HG03354 (cell line): ENCODE measurements around the gene ARMC2.

ENCODE experiments used
- ATAC-seq: cut with Tn5 transposase; IDR thresholded peaks from one replicate; pipeline ENCODE4 v1.9.1; 2021; ENCODE audit warnings: mild to moderate bottlenecking; ENCODE audit not compliant: unreplicated experiment, poor library complexity, severe bottlenecking

The ARMC2 gene

GRCh38 chr6:108944707-108945680, 96.8 kb downstream of the ARMC2 start:
- no peak for ATAC-seq

DNA sequence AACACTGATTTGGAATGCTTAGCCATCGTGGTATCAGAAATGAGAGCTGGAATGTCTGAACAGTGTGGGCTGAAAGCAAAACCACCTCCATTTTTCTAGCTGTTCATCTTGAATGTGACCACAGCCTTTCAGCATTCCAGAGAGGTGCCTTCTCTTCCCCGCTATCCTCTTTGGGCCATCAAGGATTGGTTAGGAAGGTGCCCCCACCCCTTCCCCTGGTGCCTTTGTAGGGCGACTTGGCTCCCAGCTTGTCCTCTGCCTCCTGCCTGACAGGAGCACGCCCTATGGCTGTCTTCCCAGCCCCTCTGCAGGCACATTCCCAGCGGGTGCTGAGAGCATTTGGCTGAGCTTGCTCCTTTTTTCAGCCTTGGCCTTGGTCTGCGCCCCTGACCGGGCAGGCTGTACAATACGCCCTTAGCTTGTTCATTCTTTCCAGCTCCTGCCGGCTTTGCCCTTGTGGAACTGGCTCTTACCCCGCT, 97.5 kb downstream of the ARMC2 start:
- no peak for ATAC-seq

DNA sequence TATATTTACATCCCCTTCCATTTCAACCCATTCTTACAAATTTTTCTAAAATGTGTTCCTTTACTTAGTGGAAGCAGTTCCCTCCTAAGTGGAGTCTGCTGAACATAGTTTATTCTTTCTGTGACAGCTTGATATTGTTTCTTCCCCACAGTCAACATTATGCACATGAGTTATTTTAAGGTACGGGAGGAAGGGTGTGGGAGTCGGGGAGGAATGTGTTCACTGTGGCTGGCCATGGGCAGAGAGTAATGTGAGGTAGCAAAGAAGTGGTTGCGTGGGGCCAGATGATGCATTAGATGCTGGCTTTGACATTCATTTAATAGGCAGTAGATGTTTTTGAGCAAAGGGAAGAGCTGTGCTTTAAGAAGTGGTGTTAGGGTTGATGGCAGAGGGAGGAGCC, 98.5 kb downstream of the ARMC2 start:
- ATAC-seq = no peak

DNA sequence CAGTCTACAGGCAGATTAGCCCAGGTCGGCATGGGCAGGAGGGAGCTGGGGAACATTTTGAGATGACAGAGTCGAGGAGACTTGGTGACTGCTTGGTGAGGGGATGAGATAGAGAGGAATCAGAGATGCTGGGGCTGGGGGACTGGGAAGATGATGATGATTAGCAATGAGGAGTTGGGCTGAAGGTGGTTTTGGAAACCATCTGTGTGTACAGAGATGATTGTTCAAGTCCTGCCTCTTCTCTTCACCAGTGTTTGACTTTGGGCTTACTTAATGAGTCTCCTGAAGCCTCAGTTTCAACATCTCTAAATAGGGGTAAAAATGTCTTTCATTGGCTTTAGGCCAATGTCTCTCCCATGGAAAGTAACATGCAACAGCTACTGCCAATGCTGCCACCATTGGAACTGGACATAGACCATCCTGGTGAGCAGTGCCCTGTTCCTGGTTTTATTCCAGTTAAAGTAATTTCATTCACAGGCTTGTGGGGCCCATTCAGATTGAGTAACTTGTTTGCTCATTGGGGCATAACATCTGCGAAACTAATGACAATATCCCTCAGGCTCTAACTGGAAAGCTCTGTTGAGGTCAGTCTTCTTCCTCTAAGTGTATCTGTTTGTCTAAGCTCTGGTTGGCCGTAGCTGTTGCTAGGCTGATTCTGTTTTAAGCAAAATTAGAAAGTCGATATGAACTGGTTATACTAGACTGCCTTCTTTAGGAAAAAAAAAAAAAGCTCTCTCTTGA, 99.1 kb downstream of the ARMC2 start:
- no peak for ATAC-seq

- no peak for ATAC-seq
These were observed 100.0 kb downstream of the ARMC2 start for GRCh38 chr6:108948181-108948661.

- no peak for ATAC-seq
These were observed 103.2 kb downstream of the ARMC2 start for GRCh38 chr6:108951351-108951953.

- ATAC-seq = no peak
These were observed 104.7 kb downstream of the ARMC2 start for GRCh38 chr6:108952776-108953486.

DNA sequence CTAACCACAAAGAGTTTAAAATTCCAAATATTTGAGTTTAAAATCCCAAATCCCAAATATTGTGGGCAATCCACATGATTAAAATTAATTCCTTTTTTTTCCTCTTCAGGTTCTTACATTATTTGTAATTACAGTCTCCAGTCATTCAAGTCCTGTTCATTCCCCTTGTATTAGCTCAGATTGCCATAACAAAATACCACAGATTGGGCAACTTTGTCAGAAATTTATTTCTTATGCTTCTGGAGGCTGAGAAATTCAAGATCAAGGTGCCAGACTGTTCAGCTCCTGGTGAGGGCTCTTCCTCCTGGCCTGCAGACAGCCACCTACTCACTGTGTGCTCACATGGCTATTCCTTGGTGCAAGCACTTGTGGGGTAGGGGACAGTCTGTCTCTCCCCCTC, 105.5 kb downstream of the ARMC2 start:
- no peak for ATAC-seq

DNA sequence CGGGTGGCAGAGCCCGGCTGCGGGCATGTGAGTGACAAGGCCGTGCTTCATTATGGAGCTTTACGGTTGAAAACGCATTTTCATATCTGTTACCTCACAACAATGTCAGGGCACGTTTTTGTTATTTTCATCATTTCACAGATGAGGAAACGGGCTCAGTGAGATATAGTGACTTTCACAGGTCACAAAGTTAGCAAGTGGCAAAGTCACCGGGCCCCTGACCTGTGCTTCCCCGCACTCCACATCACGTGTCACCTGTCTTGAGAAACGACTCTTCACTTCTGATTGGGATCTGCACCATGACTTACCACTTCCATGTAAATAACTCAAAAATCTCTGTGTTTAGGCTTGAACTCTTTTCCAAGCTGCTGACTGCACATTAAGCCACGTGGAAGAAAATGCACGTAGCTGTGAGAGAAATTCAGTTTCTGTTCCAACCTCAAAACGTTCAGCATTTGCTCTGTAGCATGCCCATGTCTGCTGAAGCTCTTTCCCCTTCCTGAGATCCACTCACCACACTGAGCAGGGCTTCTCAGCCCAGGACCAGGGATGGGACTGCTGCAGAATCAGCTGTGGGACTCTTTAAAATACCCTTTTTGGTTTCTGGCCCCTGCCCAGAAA, 107.2 kb downstream of the ARMC2 start:
- no peak for ATAC-seq

- ATAC-seq = no peak
These were observed 109.0 kb downstream of the ARMC2 start for GRCh38 chr6:108957221-108957620.

GRCh38 chr6:108958900-108959770, 110.9 kb downstream of the ARMC2 start:
- ATAC-seq = no peak

DNA sequence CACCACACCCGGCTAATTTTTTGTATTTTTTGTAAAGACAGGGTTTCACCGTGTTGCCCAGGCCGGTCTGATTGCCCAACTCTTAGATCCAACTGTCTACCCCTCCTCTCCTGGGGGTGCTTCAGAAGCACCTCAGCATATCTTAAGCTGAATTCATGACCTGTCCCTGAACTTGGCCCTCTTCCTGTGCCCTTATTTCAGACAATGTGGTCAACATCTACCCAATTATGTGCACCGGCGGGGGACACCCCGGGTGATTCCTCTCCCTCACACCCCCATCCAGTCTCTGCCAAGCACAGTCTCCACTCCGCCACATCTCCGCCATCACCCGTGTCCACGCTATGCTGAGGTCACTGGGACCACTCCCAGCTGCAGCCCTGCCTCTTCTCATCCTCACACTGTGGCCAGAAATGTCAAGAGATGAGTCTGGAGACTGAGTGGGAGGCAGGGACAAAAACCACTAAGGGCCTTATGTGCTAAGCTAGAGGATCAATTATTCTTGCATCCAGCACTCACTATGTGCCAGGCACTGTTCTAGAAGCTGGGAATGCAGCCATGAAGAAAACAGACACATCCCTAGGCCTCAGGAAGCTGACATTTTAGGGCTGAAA, 111.9 kb downstream of the ARMC2 start:
- no peak for ATAC-seq

- no peak for ATAC-seq
These were observed 112.4 kb downstream of the ARMC2 start for GRCh38 chr6:108960601-108961000.

GRCh38 chr6:108961077-108961476, 112.9 kb downstream of the ARMC2 start:
- ATAC-seq = no peak

DNA sequence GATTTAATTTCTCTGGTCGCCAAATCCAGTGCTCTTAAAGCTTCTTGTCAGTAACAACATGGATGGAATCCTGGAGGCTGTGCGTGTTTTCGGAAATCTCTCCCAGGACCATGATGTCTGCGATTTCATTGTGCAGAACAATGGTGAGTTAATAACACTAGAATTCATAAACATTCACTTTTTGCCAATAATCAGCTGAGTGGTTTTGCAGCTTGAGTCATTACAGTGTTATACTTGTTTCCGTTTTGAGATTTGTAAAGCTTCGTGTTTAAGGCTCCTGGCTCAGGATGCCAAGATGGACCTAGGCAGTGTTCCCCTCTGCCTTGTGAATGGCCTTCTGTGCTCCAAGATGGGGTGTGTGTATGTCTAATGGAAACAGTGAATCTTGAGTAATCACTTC, 113.8 kb downstream of the ARMC2 start:
- no peak for ATAC-seq

GRCh38 chr6:108966251-108966650, 118.0 kb downstream of the ARMC2 start:
- ATAC-seq = no peak

- no peak for ATAC-seq
These were observed 118.9 kb downstream of the ARMC2 start for GRCh38 chr6:108966855-108967755.
